Suprapubic skin (tissue), 4 donors: ENCODE data around the gene FGF1.

ENCODE experiments used
- EP300 ChIP-seq: sonication (generic); formaldehyde crosslinking; IDR thresholded peaks from one replicate; pipeline ENCODE4 v1.6.1; 2017; ENCODE audit warnings: antibody characterized with exemption
- POLR2AphosphoS5 ChIP-seq, 3 donors: sonication (generic); formaldehyde crosslinking; IDR thresholded peaks; one replicate each; pipeline ENCODE4 v1.6.1; 2017; ENCODE audit warnings: antibody characterized with exemption in 3 of 3
- TF ChIP-seq, protein P1 (sequence below), 2 donors: fragments of 200-600 bp in 1 of 2; fragments of 450-650 bp in 1 of 2; sonication (generic) in 1 of 2; IDR thresholded peaks; one replicate each; pipeline ENCODE4 v1.5.1; 2016 to 2019; ENCODE audit warnings: antibody characterized with exemption in 2 of 2, mild to moderate bottlenecking in 1 of 2, moderate library complexity in 1 of 2

DNA sequence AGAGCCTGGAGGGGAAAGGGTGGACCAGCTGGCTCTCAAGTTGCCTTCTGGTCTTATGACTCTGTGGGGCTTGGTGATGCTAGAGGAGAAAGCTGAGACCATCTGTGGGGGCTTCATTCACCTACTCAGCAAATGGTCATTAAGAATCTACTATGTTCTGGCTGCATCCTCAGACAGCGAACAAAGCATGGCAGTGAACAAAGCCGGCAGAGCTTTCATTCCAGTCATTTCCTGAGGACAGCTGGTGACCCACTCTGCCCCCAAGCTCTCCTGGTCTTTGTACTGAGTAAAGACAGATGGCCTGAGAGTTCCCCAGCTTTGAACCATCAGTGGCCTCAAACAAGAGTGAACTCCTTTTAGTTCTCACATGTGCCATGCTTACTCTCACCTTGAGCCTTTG lies 48.0 kb downstream of the FGF1 start:
- TF ChIP-seq, protein P1, sequence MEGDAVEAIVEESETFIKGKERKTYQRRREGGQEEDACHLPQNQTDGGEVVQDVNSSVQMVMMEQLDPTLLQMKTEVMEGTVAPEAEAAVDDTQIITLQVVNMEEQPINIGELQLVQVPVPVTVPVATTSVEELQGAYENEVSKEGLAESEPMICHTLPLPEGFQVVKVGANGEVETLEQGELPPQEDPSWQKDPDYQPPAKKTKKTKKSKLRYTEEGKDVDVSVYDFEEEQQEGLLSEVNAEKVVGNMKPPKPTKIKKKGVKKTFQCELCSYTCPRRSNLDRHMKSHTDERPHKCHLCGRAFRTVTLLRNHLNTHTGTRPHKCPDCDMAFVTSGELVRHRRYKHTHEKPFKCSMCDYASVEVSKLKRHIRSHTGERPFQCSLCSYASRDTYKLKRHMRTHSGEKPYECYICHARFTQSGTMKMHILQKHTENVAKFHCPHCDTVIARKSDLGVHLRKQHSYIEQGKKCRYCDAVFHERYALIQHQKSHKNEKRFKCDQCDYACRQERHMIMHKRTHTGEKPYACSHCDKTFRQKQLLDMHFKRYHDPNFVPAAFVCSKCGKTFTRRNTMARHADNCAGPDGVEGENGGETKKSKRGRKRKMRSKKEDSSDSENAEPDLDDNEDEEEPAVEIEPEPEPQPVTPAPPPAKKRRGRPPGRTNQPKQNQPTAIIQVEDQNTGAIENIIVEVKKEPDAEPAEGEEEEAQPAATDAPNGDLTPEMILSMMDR (IDR thresholded peaks at IDR 0.05): no peak
- no peak for TF ChIP-seq POLR2AphosphoS5 (IDR thresholded peaks at IDR 0.05)
- TF ChIP-seq EP300: no peak
